Left renal pelvis (tissue), 4 donors: ENCODE measurements around the gene ATP8B1. TPM values are rescaled to one million over a fixed set of nuclear protein-coding genes. Genes with fewer than 3 reads are reported as not detected.
"Not testable (repeated sequence)": the region's sequence is repeated elsewhere in the genome, so short reads cannot be mapped to it uniquely, and the experiment has no call there.

Source experiments
- DNase-seq, 4 donors: peaks; one replicate each; pipeline ENCODE4 v3.0.0-alpha.2; 2013; ENCODE audit warnings: low read depth in 4 of 4, low spot score in 3 of 4
- polyA plus RNA-seq, 4 donors: library from polyadenylated mRNA; unstranded; fragments of 120-200 nt; gene quantifications; one replicate each; pipeline ENCODE4 v1.2.1, GENCODE V29; 2013; ENCODE audit not compliant: insufficient read length in 4 of 4

ATP8B1 gene
- polyA plus RNA-seq, 4 donors, result 5.8 to 31.4 (median 29.3) TPM

GRCh38 chr18:57677262-57678211, 125.6 kb downstream of the ATP8B1 start:
- no peak for DNase-seq

GRCh38 chr18:57674891-57675290, 128.2 kb downstream of the ATP8B1 start:
- DNase-seq, result no peak

GRCh38 chr18:57670046-57670445, 133.1 kb downstream of the ATP8B1 start:
- DNase-seq, result no peak

GRCh38 chr18:57668021-57668420, 135.1 kb downstream of the ATP8B1 start:
- DNase-seq, result no peak

- no peak for DNase-seq
These were observed 136.2 kb downstream of the ATP8B1 start for GRCh38 chr18:57666818-57667497.

GRCh38 chr18:57664568-57665165, 138.4 kb downstream of the ATP8B1 start:
- no peak for DNase-seq

GRCh38 chr18:57660961-57661360, 142.2 kb downstream of the ATP8B1 start:
- no peak for DNase-seq

GRCh38 chr18:57659460-57660102, 143.5 kb downstream of the ATP8B1 start:
- DNase-seq, result no peak

- no peak for DNase-seq
These were observed 145.6 kb downstream of the ATP8B1 start for GRCh38 chr18:57657542-57657941.

GRCh38 chr18:57655740-57656139, 147.4 kb downstream of the ATP8B1 start:
- DNase-seq, result no peak

- no peak for DNase-seq
These were observed 151.2 kb downstream of the ATP8B1 start for GRCh38 chr18:57651914-57652313.

GRCh38 chr18:57649556-57650500, 153.3 kb downstream of the ATP8B1 start:
- DNase-seq, result no peak

GRCh38 chr18:57648414-57648813, 154.7 kb downstream of the ATP8B1 start:
- no peak for DNase-seq

GRCh38 chr18:57644540-57644939, 158.6 kb downstream of the ATP8B1 start:
- DNase-seq, result no peak

GRCh38 chr18:57643726-57644125, 159.4 kb downstream of the ATP8B1 start:
- not testable (repeated sequence) for DNase-seq

- DNase-seq, result not testable (repeated sequence)
These were observed 160.7 kb downstream of the ATP8B1 start for GRCh38 chr18:57642462-57642861.

- DNase-seq, result no peak
These were observed 162.4 kb downstream of the ATP8B1 start for GRCh38 chr18:57640749-57641148.

GRCh38 chr18:57640236-57640635, 162.9 kb downstream of the ATP8B1 start:
- DNase-seq, result no peak

- DNase-seq, result no peak
These were observed 167.9 kb downstream of the ATP8B1 start for GRCh38 chr18:57635003-57635822.
